GM19240 (cell line): Measurements from ENCODE around the gene PLXNB2.

Experiments
- DNase-seq: peaks from one replicate; pipeline ENCODE4 v3.0.0; 2011; ENCODE audit warnings: low spot score; ENCODE audit not compliant: insufficient read length

Gene PLXNB2

DNA sequence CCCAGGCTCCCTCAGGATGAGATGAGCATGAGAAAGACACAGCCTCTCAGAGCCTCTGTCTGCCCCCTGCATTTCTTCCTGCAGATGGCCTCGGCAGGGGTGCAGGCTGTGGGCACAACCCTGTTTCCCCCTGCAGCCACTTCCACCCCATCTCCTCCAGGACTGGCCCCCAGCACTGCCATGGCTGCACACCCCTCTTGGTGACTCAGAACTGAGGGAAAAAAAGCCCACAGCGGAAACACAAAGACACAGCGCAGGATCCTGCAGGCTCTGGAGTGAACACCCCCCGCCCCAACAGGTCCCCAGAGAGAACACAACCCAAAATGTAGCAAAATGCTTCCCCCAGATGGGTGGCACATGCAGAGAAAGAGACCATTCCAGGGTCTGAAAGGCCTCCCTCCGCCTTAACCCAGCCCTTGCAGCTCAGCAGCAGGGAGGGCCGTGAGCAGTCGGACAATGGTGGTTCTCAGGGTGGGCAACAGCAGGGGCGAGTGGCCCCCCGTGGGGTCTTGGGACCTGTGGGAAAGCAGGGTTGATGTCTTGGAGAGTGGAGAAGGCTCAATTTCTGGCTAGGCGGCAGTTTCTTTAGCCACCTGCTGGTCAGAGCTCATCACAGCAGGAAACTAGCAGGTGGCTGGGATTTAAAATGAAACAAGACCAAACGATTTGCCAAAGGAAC is 70.6 kb downstream of the PLXNB2 start:
- DNase-seq, result no peak

DNA sequence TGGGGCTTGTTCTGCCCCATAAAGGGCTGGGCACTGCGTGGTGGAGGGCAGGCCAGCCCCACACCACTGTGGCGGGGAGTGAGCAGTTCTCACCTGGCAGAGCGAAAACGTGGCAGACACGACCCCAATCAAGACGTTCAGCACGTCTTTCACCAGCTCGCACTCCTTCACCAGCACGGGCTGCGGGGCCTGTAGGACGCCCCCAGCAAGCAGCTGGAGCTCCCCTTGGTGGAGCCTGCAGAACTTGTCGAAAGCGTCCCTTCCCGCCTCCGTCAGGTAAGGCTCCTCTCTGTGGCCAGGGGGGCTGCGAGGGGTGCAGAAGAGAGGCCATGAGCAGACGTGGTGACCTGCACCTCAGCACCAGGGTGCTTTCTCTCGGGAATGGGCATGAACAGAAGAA is 74.2 kb downstream of the PLXNB2 start:
- DNase-seq, result no peak

DNA sequence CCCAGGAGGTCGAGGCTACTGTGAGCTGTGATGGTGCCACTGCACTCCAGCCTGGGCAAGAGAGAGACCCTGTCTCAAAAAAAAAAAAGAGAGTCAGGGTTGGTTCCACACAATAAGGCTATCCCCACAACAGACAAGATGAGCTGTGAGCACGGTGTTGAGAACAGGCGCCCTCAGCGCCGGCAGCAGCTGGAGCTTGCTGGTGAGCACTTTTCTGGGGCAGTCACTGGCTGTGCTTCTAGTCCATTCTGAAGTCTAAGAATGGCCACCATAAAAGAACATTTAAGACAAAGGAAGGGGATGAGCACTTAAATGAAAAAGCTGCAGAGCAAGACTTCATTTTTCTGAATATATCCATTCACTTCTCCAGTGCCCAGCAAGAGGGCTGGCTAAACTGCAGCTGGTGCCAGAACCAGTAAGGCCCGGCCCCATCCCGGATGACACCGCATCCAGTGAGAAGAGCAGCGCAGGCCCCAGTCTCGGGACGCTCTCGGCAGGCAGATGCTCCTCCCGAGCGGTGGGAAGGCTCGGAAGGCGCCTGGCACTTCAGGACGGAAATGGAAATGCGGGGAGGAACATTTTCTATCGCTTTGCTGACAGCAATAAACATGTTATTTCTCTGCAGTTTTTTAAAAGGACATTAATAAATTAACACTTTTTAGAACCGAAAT is 74.8 kb downstream of the PLXNB2 start:
- no peak for DNase-seq

DNA sequence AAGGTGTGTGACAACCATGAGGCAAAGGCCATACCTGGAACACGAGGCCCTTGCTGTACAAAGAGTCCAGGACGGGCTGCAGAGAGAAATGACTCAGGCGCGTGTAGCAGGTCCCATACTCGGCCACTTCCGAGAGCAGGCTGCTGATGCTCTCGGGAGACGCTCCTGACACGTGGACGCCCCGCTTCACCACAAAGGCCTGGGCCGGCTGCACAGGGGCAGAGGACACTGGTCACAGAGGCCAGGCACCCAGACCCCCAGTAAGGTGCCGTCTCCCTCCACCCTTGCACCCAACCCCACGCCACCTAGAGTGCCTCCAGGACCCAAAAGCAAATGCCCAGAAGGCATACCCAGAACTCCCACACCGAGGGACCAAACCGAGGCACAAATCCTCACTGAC is 78.1 kb downstream of the PLXNB2 start:
- DNase-seq, result no peak

DNA sequence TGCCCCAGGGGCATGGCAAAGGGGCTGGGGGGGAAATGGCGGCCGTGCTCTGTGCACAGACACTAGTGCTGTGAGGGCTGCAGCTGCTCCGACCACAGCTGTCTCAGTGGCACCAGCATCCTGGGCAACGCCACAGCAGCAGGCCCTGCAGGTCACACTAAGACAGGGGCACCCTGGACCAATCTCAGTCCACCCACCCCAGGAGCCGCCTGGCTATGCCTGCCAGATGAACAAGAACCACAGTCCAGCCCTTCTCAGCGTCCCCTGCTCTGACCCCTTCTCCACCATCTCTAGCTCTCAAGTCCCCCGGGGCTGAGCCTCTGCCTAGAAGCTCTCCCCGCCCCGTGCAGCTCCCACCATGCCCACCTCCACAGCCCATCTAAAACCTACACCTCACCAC is 79.1 kb downstream of the PLXNB2 start:
- no peak for DNase-seq

DNA sequence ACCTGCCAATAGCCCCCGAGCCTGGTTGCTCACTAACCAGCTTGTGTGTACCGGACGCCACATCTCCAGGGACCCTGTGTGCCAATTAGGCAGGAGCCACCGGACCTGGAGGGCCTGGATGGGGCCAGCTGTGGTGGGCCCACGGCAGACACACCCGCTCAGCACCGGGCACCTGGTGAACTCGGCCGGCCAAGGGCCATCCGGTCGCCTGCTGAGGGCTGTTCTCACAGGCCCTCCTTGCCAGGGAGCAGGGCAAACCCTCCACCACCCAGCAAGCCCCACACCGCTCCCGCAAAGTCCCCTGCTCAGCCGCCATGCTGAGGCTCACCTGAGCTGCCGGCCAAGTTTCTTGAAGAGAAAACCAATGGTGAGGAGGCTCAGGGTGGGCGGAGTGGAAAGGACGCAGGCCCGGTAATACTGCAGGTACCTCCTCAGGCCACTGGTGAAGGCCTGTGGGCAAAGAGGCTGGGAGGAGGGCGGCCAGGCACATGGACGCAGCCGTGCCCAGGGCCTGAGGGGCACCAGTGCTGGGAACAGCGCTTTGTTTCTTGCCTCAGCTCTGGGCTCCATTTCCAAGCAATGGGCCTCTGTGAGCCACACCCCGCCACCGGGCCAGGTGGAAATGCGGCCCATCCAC is 79.7 kb downstream of the PLXNB2 start:
- DNase-seq, result no peak

DNA sequence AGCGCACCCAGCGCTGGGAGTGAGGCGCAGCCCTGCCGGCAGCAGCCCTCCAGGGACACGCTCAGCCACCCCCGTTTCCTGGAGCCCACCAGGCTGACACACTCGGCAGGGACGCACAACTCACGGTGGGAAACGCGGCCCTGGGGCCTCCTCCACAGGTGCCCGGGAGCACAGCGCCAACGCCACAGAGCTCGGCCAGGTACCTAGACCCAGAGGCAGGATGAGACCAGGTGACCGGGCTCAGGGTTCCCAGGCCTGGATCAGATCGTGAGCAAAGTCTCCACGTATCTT is 80.6 kb downstream of the PLXNB2 start:
- DNase-seq, result no peak

DNA sequence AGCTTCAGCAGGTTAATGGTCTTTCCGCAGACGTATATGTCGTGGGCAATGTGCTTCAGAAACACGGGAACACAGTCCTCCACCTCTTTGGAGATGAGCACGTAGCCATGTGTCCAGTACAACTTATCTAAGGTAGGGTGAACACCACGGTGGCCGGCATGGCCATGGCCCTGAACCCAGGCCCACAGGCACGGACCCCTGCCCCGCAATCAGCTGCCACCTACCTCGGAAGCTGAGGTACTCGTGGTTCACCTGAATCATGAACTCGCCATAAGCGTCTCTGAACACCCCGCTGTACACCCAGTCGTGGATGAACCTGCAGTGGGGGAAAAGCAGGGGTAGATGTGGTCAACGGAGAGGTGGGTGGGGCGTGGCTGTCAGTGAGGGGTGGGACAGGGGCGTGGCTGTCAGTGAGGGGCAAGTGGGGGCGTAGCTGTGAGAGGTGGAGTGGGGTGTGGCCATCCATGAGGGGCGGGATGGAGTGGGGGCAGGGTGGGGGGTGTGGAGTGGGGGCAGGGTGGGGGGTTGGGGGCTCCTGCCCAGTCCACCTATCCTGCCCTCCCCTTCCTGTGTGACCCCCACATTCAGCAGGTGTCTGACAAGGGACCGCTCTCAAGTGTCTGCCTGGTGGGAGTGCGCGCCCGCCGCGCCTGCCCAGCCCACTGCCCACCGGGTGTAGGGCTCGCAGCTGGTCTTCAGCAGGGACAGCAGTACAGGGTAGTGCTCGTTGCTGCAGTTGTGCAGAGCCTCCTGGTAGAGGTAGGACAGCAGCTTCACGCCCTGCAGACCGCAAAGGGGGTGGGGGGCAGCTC is 81.2 kb downstream of the PLXNB2 start:
- no peak for DNase-seq

DNA sequence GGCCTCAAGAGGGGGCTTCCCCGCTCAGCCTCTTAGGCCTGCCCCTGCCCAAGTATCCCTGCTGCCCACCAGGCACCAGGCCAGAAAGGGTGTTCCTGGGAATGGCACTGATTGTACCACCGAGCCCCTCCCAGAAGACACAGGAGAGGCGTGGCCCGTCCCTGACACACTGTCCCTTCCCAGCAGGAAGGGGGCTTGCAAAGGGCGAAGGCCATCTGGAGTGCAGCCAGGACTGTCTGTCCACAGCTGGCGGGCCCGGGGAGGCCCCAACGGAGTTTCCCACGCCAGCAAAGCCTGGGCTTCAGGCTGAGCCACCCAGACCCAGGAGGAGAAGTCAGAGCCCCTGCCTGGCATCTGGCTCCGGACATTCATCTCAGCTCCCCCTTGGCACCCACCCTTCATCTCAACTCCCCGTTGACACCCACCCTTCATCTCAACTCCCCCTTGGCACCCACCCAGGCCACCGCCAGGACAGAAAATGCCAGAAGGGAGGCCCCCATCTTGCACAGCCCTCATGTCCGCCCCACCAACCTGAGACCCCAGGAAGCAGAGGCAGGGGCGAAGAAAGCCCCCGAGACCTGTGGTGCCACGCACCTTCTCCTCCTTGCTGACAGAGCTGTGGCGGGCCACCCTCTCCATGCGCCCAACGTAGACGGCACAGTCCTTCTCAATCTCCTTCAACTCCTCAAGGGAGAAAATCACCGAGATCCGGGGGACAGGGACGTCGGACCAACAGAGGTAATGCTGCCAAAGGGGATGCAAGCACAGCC is 82.1 kb downstream of the PLXNB2 start:
- DNase-seq, result no peak
